Measurements from ENCODE around the gene ANKRD27. TPM values are rescaled to one million over a fixed set of nuclear protein-coding genes. Genes with fewer than 3 reads are reported as not detected.
A peak's percentile ranks its signal among the peaks of the same experiment; 100 is the strongest.
"Not testable (repeated sequence)": the region's sequence is repeated elsewhere in the genome, so short reads cannot be mapped to it uniquely, and the experiment has no call there.

Gene ANKRD27
- total RNA-seq, 1 donor from 2014 or later: 24.1 TPM

GRCh38 chr19:32599736-32600157 lies 75.2 kb downstream of the ANKRD27 start:
- DNase-seq (ENCODE audit: low spot score): peak; percentile 22

- no peak for DNase-seq (ENCODE audit: low spot score)
Measured at GRCh38 chr19:32599258-32599657, 75.7 kb downstream of the ANKRD27 start.

GRCh38 chr19:32598022-32598421 lies 77.0 kb downstream of the ANKRD27 start:
- DNase-seq (ENCODE audit: low spot score): no peak

GRCh38 chr19:32595491-32595890 lies 79.5 kb downstream of the ANKRD27 start:
- DNase-seq (ENCODE audit: low spot score): no peak

GRCh38 chr19:32594021-32594420 lies 81.0 kb downstream of the ANKRD27 start:
- no peak for DNase-seq (ENCODE audit: low spot score)

- DNase-seq (ENCODE audit: low spot score): not testable (repeated sequence)
Measured at GRCh38 chr19:32587747-32588504, 87.1 kb downstream of the ANKRD27 start.

- no peak for DNase-seq (ENCODE audit: low spot score)
Measured at GRCh38 chr19:32581705-32582179, 93.2 kb downstream of the ANKRD27 start.

GRCh38 chr19:32580901-32581704 lies 93.9 kb downstream of the ANKRD27 start, which contains the start of gene PDCD5:
TSS of gene PDCD5 (plus strand) at chr19:32581190. CDS start at chr19:32581262, 72 bp downstream.
- peak; percentile 97 for DNase-seq (ENCODE audit: low spot score)

GRCh38 chr19:32580353-32580900 lies 94.6 kb downstream of the ANKRD27 start:
- no peak for DNase-seq (ENCODE audit: low spot score)

- DNase-seq (ENCODE audit: low spot score): no peak
Measured at GRCh38 chr19:32576790-32577189, 98.2 kb downstream of the ANKRD27 start.

GRCh38 chr19:32573492-32573794 lies 101.5 kb downstream of the ANKRD27 start:
- DNase-seq (ENCODE audit: low spot score): no peak

- DNase-seq (ENCODE audit: low spot score): not testable (repeated sequence)
Measured at GRCh38 chr19:32572700-32573491, 102.1 kb downstream of the ANKRD27 start.

GRCh38 chr19:32571471-32572075 lies 103.4 kb downstream of the ANKRD27 start:
- DNase-seq (ENCODE audit: low spot score): not testable (repeated sequence)

GRCh38 chr19:32570081-32570785 lies 104.7 kb downstream of the ANKRD27 start:
- DNase-seq (ENCODE audit: low spot score): peak; percentile 50

- DNase-seq (ENCODE audit: low spot score): no peak
Measured at GRCh38 chr19:32567486-32567885, 107.5 kb downstream of the ANKRD27 start.

- DNase-seq (ENCODE audit: low spot score): no peak
Measured at GRCh38 chr19:32566246-32566830, 108.6 kb downstream of the ANKRD27 start.

GRCh38 chr19:32563761-32564160 lies 111.2 kb downstream of the ANKRD27 start:
- DNase-seq (ENCODE audit: low spot score): no peak

GRCh38 chr19:32558607-32559228 lies 116.3 kb downstream of the ANKRD27 start:
- DNase-seq (ENCODE audit: low spot score): no peak

GRCh38 chr19:32555786-32556185 lies 119.2 kb downstream of the ANKRD27 start:
- DNase-seq (ENCODE audit: low spot score): no peak

- no peak for DNase-seq (ENCODE audit: low spot score)
Measured at GRCh38 chr19:32550666-32551065, 124.3 kb downstream of the ANKRD27 start.

All from mucosa of gallbladder (tissue), 1 donor.